ENCODE measurements around the gene ORMDL3. TPM values are rescaled to one million over a fixed set of nuclear protein-coding genes. Genes with fewer than 3 reads are reported as not detected.
A peak's percentile ranks its signal among the peaks of the same experiment; 100 is the strongest.

ORMDL3 gene
- total RNA-seq, 2 donors from 2014 or later: 65.6 to 91.0 TPM

GRCh38 chr17:39926588-39927100 lies 757 bp downstream of the ORMDL3 start:
- peak overlapping the region; percentile 83 to 87 for H3K4me3 ChIP-seq

GRCh38 chr17:39926135-39926587 lies 1.2 kb downstream of the ORMDL3 start:
- Histone ChIP-seq H3K36me3 (replicated peaks in 1 of 2; ENCODE audit: insufficient read depth in 1 of 2, low read depth in 2 of 2) (peaks cover 6 to 20% of the 10 kb centered on the region in 2 donors), H3K4me3 (peak overlapping the region in 1 of 2 donors; percentile 83), H3K27me3 (no peaks in the 10 kb centered on the region), H3K27ac (peak overlapping the region; percentile 92 to 96 (median 94)), H3K4me1 (peaks cover 43% of the 10 kb centered on the region), H3K9me3 (no peaks in the 10 kb centered on the region)
- ATAC-seq (no peak), DNase-seq (no peak)
- 18 to 28% methylated on average over 4 of the region's 4 CpGs for WGBS, 2 donors
- intact Hi-C loops (cut with DNase I): no loop called here
- TF ChIP-seq, protein P1, sequence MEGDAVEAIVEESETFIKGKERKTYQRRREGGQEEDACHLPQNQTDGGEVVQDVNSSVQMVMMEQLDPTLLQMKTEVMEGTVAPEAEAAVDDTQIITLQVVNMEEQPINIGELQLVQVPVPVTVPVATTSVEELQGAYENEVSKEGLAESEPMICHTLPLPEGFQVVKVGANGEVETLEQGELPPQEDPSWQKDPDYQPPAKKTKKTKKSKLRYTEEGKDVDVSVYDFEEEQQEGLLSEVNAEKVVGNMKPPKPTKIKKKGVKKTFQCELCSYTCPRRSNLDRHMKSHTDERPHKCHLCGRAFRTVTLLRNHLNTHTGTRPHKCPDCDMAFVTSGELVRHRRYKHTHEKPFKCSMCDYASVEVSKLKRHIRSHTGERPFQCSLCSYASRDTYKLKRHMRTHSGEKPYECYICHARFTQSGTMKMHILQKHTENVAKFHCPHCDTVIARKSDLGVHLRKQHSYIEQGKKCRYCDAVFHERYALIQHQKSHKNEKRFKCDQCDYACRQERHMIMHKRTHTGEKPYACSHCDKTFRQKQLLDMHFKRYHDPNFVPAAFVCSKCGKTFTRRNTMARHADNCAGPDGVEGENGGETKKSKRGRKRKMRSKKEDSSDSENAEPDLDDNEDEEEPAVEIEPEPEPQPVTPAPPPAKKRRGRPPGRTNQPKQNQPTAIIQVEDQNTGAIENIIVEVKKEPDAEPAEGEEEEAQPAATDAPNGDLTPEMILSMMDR (IDR thresholded peaks at IDR 0.05): no peak

More at GRCh38 chr17:39926588-39927100, 757 bp downstream of the ORMDL3 start:
- ATAC-seq (peak; percentile 36), DNase-seq (peak; percentile 55 to 77 (median 70))
- H3K4me1 ChIP-seq: peaks cover 43% of the 10 kb centered on the region
- peaks cover 6 to 16% of the 10 kb centered on the region in 2 donors for H3K36me3 ChIP-seq (replicated peaks in 1 of 2; ENCODE audit: insufficient read depth in 1 of 2, low read depth in 2 of 2)
- H3K9me3 ChIP-seq: no peaks in the 10 kb centered on the region
- no peaks in the 10 kb centered on the region for H3K27me3 ChIP-seq
- TF ChIP-seq, protein P1 (IDR thresholded peaks at IDR 0.05): peak in 3 of 7 experiments; percentile 5 to 18 (median 9)
- TF ChIP-seq POLR2A (IDR thresholded peaks at IDR 0.05): peak; percentile 21 to 29 (median 25)
- WGBS, 2 donors: 4 to 6% methylated on average over 7 to 13 of the region's 15 CpGs
- H3K27ac ChIP-seq: peak overlapping the region; percentile 92 to 96 (median 94)
- intact Hi-C loops (cut with DNase I): no loop called here

DNA sequence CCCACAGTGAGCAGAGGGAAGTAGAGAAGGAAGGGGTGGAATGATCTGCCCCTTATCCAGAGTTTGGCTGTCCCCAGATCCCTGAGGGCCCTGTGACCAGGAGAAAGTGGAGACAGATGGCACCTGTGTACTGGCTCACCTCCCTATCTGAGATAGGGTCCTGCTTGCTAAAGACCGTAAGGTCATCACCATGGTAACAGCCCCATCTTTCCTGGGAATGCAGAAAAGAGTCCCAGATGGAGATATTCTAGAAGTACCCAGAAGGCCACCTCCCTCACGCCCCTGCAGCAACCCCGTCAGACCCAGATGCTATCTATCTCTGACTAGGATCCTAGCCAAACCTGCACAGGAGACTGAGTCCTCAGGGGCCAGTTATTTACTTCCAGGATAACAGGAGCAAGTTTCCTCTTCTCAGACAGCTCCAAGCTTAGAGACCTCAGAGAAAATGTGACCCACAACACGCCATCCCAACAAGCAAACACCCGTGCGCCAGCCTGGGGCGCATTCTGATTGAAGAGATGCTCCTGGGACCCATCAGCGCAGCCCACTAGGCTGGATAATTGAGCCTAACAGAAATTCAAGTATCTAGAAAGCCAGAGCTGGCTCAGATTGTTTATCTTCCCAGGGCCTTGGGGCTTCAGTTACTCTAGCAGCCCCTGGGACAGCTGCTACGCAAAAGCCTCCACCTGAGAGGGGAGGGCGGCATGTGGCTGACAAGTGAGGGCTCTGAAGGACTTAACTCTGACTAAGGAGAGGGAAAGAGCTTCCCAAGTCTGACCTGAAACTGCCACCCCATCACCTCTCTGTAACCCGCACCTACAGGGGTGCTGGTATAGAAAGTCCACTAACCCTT lies 1.9 kb downstream of the ORMDL3 start:
- TF ChIP-seq POLR2A (IDR thresholded peaks at IDR 0.05): no peak
- TF ChIP-seq, protein P1 (IDR thresholded peaks at IDR 0.05): no peak
- Histone ChIP-seq H3K27ac (peak overlapping the region in 2 of 4 donors; percentile 94 to 96), H3K36me3 (replicated peaks in 1 of 2; ENCODE audit: insufficient read depth in 1 of 2, low read depth in 2 of 2) (peaks cover 6 to 20% of the 10 kb centered on the region in 2 donors), H3K4me1 (peaks cover 43% of the 10 kb centered on the region), H3K27me3 (no peaks in the 10 kb centered on the region), H3K4me3 (no peak overlapping the region), H3K9me3 (no peaks in the 10 kb centered on the region)
- intact Hi-C loops (cut with DNase I): no loop called here
- WGBS, 2 donors: 41 to 51% methylated on average over 6 to 11 of the region's 11 CpGs
- ATAC-seq (no peak), DNase-seq (peak in 1 of 4 donors; percentile 35)

DNA sequence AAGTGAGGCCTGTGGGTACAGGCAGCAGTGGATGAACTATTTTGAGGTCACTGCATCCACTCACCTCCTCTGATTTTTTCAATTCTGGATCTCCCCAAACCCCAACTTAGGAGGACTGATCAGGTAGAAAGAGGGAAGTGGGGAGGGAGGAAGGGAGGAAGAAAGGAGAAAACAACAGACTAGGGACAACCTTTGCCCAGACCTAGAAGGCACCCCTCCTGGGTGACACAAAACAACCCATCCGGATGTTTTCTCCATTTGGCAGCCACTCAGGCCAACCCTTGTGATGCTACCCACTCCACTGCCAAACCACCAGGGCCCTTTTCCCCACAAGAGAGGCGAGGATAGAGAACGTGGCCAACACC lies 2.7 kb downstream of the ORMDL3 start:
- TF ChIP-seq, protein P1 (IDR thresholded peaks at IDR 0.05): no peak
- no peak for TF ChIP-seq POLR2A (IDR thresholded peaks at IDR 0.05)
- H3K27me3 ChIP-seq: no peaks in the 10 kb centered on the region
- no peaks in the 10 kb centered on the region for H3K9me3 ChIP-seq
- H3K27ac ChIP-seq: no peak overlapping the region
- no peak overlapping the region for H3K4me3 ChIP-seq
- peaks cover 6 to 23% of the 10 kb centered on the region in 2 donors for H3K36me3 ChIP-seq (replicated peaks in 1 of 2; ENCODE audit: insufficient read depth in 1 of 2, low read depth in 2 of 2)
- DNase-seq (no peak), ATAC-seq (no peak)
- intact Hi-C loops (cut with DNase I): no loop called here
- H3K4me1 ChIP-seq: peaks cover 42% of the 10 kb centered on the region
- WGBS, 2 donors: 42 to 66% methylated on average over 3 of the region's 3 CpGs
